ENCODE results near the gene TTC23L.

Gene TTC23L

GRCh38 chr5:34923694-34924461 lies 84.9 kb downstream of the TTC23L start:
- H3K9ac ChIP-seq (ENCODE audit: low read length) = no peak overlapping the region
- H3K27ac ChIP-seq (ENCODE audit: low read length) = no peak overlapping the region
- H3K27me3 ChIP-seq (ENCODE audit: low read depth, low read length) = no peaks in the 10 kb centered on the region
- H3K79me2 ChIP-seq (ENCODE audit: low read length) = peaks cover 31% of the 10 kb centered on the region
- no peak for TF ChIP-seq CTCF (IDR thresholded peaks at IDR 0.05; ENCODE audit: low read depth, low read length)
- H2AFZ ChIP-seq (ENCODE audit: low read depth, low read length) = no peak overlapping the region
- H4K20me1 ChIP-seq (ENCODE audit: insufficient read depth, low read length) = no peaks in the 10 kb centered on the region
- H3K4me3 ChIP-seq (ENCODE audit: low read length) = no peak overlapping the region
- H3K36me3 ChIP-seq (replicated peaks; ENCODE audit: low read depth, low read length) = peaks cover 47% of the 10 kb centered on the region
- H3K4me1 ChIP-seq (ENCODE audit: low read length) = peaks cover 8% of the 10 kb centered on the region
- no peak overlapping the region for H3K4me2 ChIP-seq (ENCODE audit: low read length)
- H3K9me3 ChIP-seq (ENCODE audit: insufficient read depth, low read length) = no peaks in the 10 kb centered on the region

- no peaks in the 10 kb centered on the region for H3K9me3 ChIP-seq (ENCODE audit: insufficient read depth, low read length)
- H3K4me2 ChIP-seq (ENCODE audit: low read length) = no peak overlapping the region
- H3K27ac ChIP-seq (ENCODE audit: low read length) = no peak overlapping the region
- H3K4me3 ChIP-seq (ENCODE audit: low read length) = no peak overlapping the region
- no peaks in the 10 kb centered on the region for H4K20me1 ChIP-seq (ENCODE audit: insufficient read depth, low read length)
- H3K79me2 ChIP-seq (ENCODE audit: low read length) = peaks cover 26% of the 10 kb centered on the region
- H2AFZ ChIP-seq (ENCODE audit: low read depth, low read length) = no peak overlapping the region
- no peak overlapping the region for H3K9ac ChIP-seq (ENCODE audit: low read length)
- peaks cover 8% of the 10 kb centered on the region for H3K4me1 ChIP-seq (ENCODE audit: low read length)
- H3K36me3 ChIP-seq (replicated peaks; ENCODE audit: low read depth, low read length) = peaks cover 45% of the 10 kb centered on the region
- TF ChIP-seq EZH2phosphoT487 (IDR thresholded peaks at IDR 0.05; ENCODE audit: low read depth) = no peak
- TF ChIP-seq CTCF (IDR thresholded peaks at IDR 0.05; ENCODE audit: low read depth, low read length) = no peak
- no peaks in the 10 kb centered on the region for H3K27me3 ChIP-seq (ENCODE audit: low read depth, low read length)
Measured at GRCh38 chr5:34924462-34924765, 85.5 kb downstream of the TTC23L start.

- peaks cover 30% of the 10 kb centered on the region for H3K36me3 ChIP-seq (replicated peaks; ENCODE audit: low read depth, low read length)
Measured at GRCh38 chr5:34926318-34926888, 87.4 kb downstream of the TTC23L start.

More at GRCh38 chr5:34926318-34926888, 87.4 kb downstream of the TTC23L start:
- Histone ChIP-seq H3K4me3 (ENCODE audit: low read length) (no peak overlapping the region), H3K4me2 (ENCODE audit: low read length) (no peak overlapping the region), H3K27me3 (ENCODE audit: low read depth, low read length) (no peaks in the 10 kb centered on the region), H2AFZ (ENCODE audit: low read depth, low read length) (no peak overlapping the region), H4K20me1 (ENCODE audit: insufficient read depth, low read length) (no peaks in the 10 kb centered on the region), H3K9ac (ENCODE audit: low read length) (no peak overlapping the region), H3K9me3 (ENCODE audit: insufficient read depth, low read length) (no peaks in the 10 kb centered on the region), H3K4me1 (ENCODE audit: low read length) (peaks cover 17% of the 10 kb centered on the region), H3K79me2 (ENCODE audit: low read length) (peaks cover 27% of the 10 kb centered on the region), H3K27ac (ENCODE audit: low read length) (0 out of 2 replicates have a peak overlapping the region, but pooled peaks have one; percentile 9)
- no peak for TF ChIP-seq CTCF (IDR thresholded peaks at IDR 0.05; ENCODE audit: low read depth, low read length)
- no peak for TF ChIP-seq EZH2phosphoT487 (IDR thresholded peaks at IDR 0.05; ENCODE audit: low read depth)
